Ovary (tissue), 9 donors: Measurements from ENCODE around the gene CTSW. TPM values are rescaled to one million over a fixed set of nuclear protein-coding genes. Genes with fewer than 3 reads are reported as not detected.

Experiments
- DNase-seq, 5 donors: peaks; one replicate each; pipeline ENCODE4 v3.0.0-alpha.2; 2019 to 2020
- H3K27ac ChIP-seq, 2 donors: fragments of 200-600 bp; one replicate each; pipeline versions ENCODE4 v1.5.1 to v1.8.0; 2019 to 2022
- H3K27me3 ChIP-seq: fragments of 200-600 bp; one replicate; pipeline ENCODE4 v1.8.0; 2022
- H3K36me3 ChIP-seq: fragments of 200-600 bp; sonication (generic); one replicate; pipeline ENCODE4 v1.5.1; 2019
- H3K4me1 ChIP-seq: one replicate; pipeline ENCODE4 v1.8.1; 2013; ENCODE audit warnings: mild to moderate bottlenecking, moderate library complexity; ENCODE audit not compliant: insufficient read depth
- H3K4me3 ChIP-seq: fragments of 200-600 bp; sonication (generic); one replicate; pipeline ENCODE4 v1.5.1; 2017
- H3K9me3 ChIP-seq, 2 donors: fragments of 200-600 bp in 1 of 2; sonication (generic) in 1 of 2; one replicate each; pipeline versions ENCODE4 v1.5.1 to v1.8.1; 2013 to 2019; ENCODE audit warnings: mild to moderate bottlenecking in 1 of 2, moderate library complexity in 1 of 2
- CTCF ChIP-seq, 3 donors: fragments of 450-650 bp in 2 of 3; fragments of 200-600 bp in 1 of 3; IDR thresholded peaks; one replicate each; pipeline versions ENCODE4 v1.5.1 to v1.8.0; 2016 to 2022; ENCODE audit warnings: antibody characterized with exemption in 3 of 3, mild to moderate bottlenecking in 1 of 3
- EP300 ChIP-seq: sonication (generic); formaldehyde crosslinking; IDR thresholded peaks from one replicate; pipeline ENCODE4 v1.6.1; 2017; ENCODE audit warnings: antibody characterized with exemption
- POLR2A ChIP-seq: fragments of 450-650 bp; IDR thresholded peaks from one replicate; pipeline ENCODE4 v1.6.1; 2017; ENCODE audit warnings: antibody characterized with exemption, mild to moderate bottlenecking, moderate library complexity
- whole genome bisulfite sequencing, 3 donors: extraction: QIAGEN DNeasy Blood & Tissue Kit in 1 of 3; methylation state at CpG; one replicate each; pipeline versions ENCODE4 v1.1.5 to v1.1.7; 2013 to 2017; 5-methylcytosine and 5-hydroxymethylcytosine counted together
- intact Hi-C, 4 donors: fragments of 100-400 bp; cut with DNase I; formaldehyde crosslinking; loops; one replicate each; pipeline versions ENCODE4 v1.11.0 to v1.15.1; 2022 to 2023
- polyA plus RNA-seq, 2 donors: library from polyadenylated mRNA; stranded (reverse); fragments of 200-250 nt in 1 of 2; fragments of 350-450 nt in 1 of 2; fragmentation: Illumina TruSeq in 1 of 2; extraction: RNeasy Lipid Tissue Mini Kit (QIAGEN cat#74804) in 1 of 2; gene quantifications; one replicate each; pipeline ENCODE4 v1.2.3, GENCODE V29; 2013 to 2014
- total RNA-seq, 7 donors: library from RNA; depleted of rRNA in 2 of 7; stranded (reverse); fragments of >200 nt in 2 of 7; fragmentation: NEBNext Ultra II Directional in 3 of 7; extraction: Animal tissue kit (Norgen Biotek cat#: 25700) in 3 of 7; gene quantifications; one replicate each; pipeline versions ENCODE4 v1.1.0 to v1.2.4, GENCODE V29; 2016 to 2023
- donor health status: DM: no; HTN: no; CAD: no; lungs with moderate emphysema.
- donor health status: DM: no; HTN: no; CAD: no.
- donor health status: Bipolar disorder and iron deficiency.
- donor health status: DM: yes; HTN: yes; CAD: no.
- donor health status: DM: no; HTN: no; CAD: no.
- donor health status: DM: yes; HTN: yes; CAD: no.

The CTSW gene
- total and polyA plus RNA-seq, 9 donors: 0.30 to 1.3 (median 0.81) TPM

GRCh38 chr11:65867284-65868071, 12.2 kb upstream of the CTSW start:
- 53 to 60% (median 54%) methylated on average over 29 of the region's 29 CpGs for WGBS, 3 donors
- no peaks in the 10 kb centered on the region for H3K27me3 ChIP-seq
- peak in 3 of 5 donors; percentile 38 to 49 (median 47) for DNase-seq

GRCh38 chr11:65868076-65868667, 11.5 kb upstream of the CTSW start:
- Histone ChIP-seq H3K27me3 (no peaks in the 10 kb centered on the region), H3K27ac (no peak overlapping the region), H3K4me3 (no peak overlapping the region), H3K4me1 (peaks cover 2% of the 10 kb centered on the region), H3K36me3 (no peaks in the 10 kb centered on the region), H3K9me3 (no peaks in the 10 kb centered on the region)
- DNase-seq: peak in 3 of 5 donors; percentile 28 to 60 (median 53)
- WGBS, 3 donors: 75 to 89% (median 79%) methylated on average over 18 to 19 of the region's 19 CpGs
- intact Hi-C loops: no loop called here
- TF ChIP-seq EP300 (no peak), POLR2A (no peak), CTCF (IDR thresholded peaks at IDR 0.05) (no peak)

More at GRCh38 chr11:65867284-65868071, 12.2 kb upstream of the CTSW start:
- peaks cover 2% of the 10 kb centered on the region for H3K4me1 ChIP-seq
- no peaks in the 10 kb centered on the region for H3K36me3 ChIP-seq
- H3K9me3 ChIP-seq: no peaks in the 10 kb centered on the region
- no peak overlapping the region for H3K4me3 ChIP-seq
- intact Hi-C loops: no loop called here
- no peak overlapping the region for H3K27ac ChIP-seq
- TF ChIP-seq POLR2A: no peak
- TF ChIP-seq EP300: no peak
- TF ChIP-seq CTCF (IDR thresholded peaks at IDR 0.05): no peak

DNA sequence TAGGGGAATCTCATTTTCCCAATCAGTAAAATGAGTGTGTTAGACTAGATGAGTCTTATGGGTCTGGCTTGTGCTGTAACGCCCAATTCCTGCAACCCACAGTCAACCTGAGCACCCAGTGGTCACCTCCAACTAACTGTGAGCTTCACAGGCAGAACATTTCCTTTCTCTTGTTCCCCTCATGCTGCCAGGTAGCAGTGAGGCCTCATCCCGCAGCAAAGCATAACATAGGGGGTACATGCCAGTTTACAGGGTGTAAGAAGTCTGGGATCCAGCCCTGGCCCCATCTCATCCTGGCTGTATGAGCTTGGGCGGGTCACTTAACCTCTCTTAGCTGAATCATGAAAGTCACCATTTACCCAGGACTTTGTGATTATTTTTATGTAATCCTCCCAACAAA, 10.7 kb upstream of the CTSW start:
- no peaks in the 10 kb centered on the region for H3K27me3 ChIP-seq
- no peaks in the 10 kb centered on the region for H3K9me3 ChIP-seq
- no peak overlapping the region for H3K4me3 ChIP-seq
- H3K4me1 ChIP-seq: peaks cover 4% of the 10 kb centered on the region
- H3K27ac ChIP-seq: no peak overlapping the region
- 80 to 89% (median 87%) methylated on average over 3 of the region's 3 CpGs for WGBS, 3 donors
- no peaks in the 10 kb centered on the region for H3K36me3 ChIP-seq
- intact Hi-C loops: no loop called here
- DNase-seq: no peak
- no peak for TF ChIP-seq CTCF (IDR thresholded peaks at IDR 0.05)
- no peak for TF ChIP-seq POLR2A
- TF ChIP-seq EP300: no peak

GRCh38 chr11:65869643-65870306, 9.9 kb upstream of the CTSW start:
- Histone ChIP-seq H3K9me3 (no peaks in the 10 kb centered on the region), H3K27me3 (no peaks in the 10 kb centered on the region), H3K36me3 (no peaks in the 10 kb centered on the region), H3K4me3 (no peak overlapping the region), H3K4me1 (peaks cover 4% of the 10 kb centered on the region), H3K27ac (no peak overlapping the region)
- intact Hi-C loops: no loop called here
- TF ChIP-seq EP300 (no peak), POLR2A (no peak), CTCF (IDR thresholded peaks at IDR 0.05) (no peak)
- 76 to 81% (median 79%) methylated on average over 21 to 24 of the region's 24 CpGs for WGBS, 3 donors
- peak in 3 of 5 donors; percentile 21 to 44 (median 34) for DNase-seq
